SU-DHL-6 (cell line): Measurements from ENCODE around the gene TMEM167A.

Experiments
- H2AFZ ChIP-seq: fragments of 200-600 bp; sonication (generic); 2 replicates; pipeline ENCODE4 v1.6.1; 2014; ENCODE audit warnings: low read depth, mild to moderate bottlenecking, moderate library complexity, mixed read lengths, antibody characterized with exemption, low read length; ENCODE audit not compliant: severe bottlenecking
- H3F3A ChIP-seq: fragments of 200-600 bp; shearing (Covaris generic); 2 replicates; pipeline ENCODE4 v1.6.0; 2016; ENCODE audit warnings: antibody characterized with exemption, mild to moderate bottlenecking; ENCODE audit not compliant: insufficient read depth
- H3K27ac ChIP-seq: fragments of 200-600 bp; sonication (generic); 2 replicates; pipeline ENCODE4 v1.5.1; 2016; ENCODE audit warnings: low read depth, mild to moderate bottlenecking, low read length, moderate library complexity, mixed read lengths
- H3K27me3 ChIP-seq: fragments of 200-600 bp; sonication (generic), shearing (Covaris generic); 2 replicates; pipeline ENCODE4 v1.6.0; 2014; ENCODE audit warnings: mild to moderate bottlenecking, low read length
- H3K36me3 ChIP-seq: fragments of 200-600 bp; sonication (generic); 2 replicates; pipeline ENCODE4 v1.6.1; 2014; ENCODE audit warnings: mild to moderate bottlenecking, low read length, mixed read lengths
- H3K4me2 ChIP-seq: fragments of 300-600, 200-600 bp; shearing (Covaris generic), sonication (generic); 2 replicates; pipeline ENCODE4 v1.6.0; 2014; ENCODE audit warnings: low read length, low read depth, mild to moderate bottlenecking; ENCODE audit not compliant: poor library complexity, severe bottlenecking
- H3K4me3 ChIP-seq: fragments of 200-600 bp; sonication (generic); 2 replicates; pipeline ENCODE4 v1.5.1; 2014; ENCODE audit warnings: antibody characterized with exemption, low read length, mild to moderate bottlenecking, mixed read lengths; ENCODE audit not compliant: insufficient read depth, poor library complexity, severe bottlenecking
- H3K79me2 ChIP-seq: fragments of 200-600 bp; sonication (generic); 2 replicates; pipeline ENCODE4 v1.6.1; 2014; ENCODE audit warnings: mild to moderate bottlenecking, low read length, moderate library complexity; ENCODE audit not compliant: insufficient read depth
- H3K9ac ChIP-seq: fragments of 200-600 bp; sonication (generic); 2 replicates; pipeline ENCODE4 v1.7.0; 2014; ENCODE audit warnings: mild to moderate bottlenecking, low read length
- H3K9me2 ChIP-seq: fragments of 200-600 bp; sonication (generic); replicated peaks from 2 replicates; pipeline ENCODE4 v1.6.1; 2014; ENCODE audit warnings: low read length; ENCODE audit not compliant: insufficient read depth
- H3K9me3 ChIP-seq: fragments of 200-600 bp; sonication (generic); 2 replicates; pipeline ENCODE4 v1.6.1; 2014; ENCODE audit warnings: low read length, mixed read lengths; ENCODE audit not compliant: insufficient read depth
- H4K20me1 ChIP-seq: fragments of 200-600 bp; sonication (generic); 2 replicates; pipeline ENCODE4 v1.6.1; 2014; ENCODE audit warnings: low read depth, mild to moderate bottlenecking, antibody characterized with exemption, low read length, moderate library complexity, mixed read lengths
- CTCF ChIP-seq: fragments of 200-600 bp; sonication (generic); IDR thresholded peaks from one replicate; pipeline ENCODE4 v1.5.1; 2017; ENCODE audit warnings: antibody characterized with exemption, mild to moderate bottlenecking, low read length, moderate library complexity; ENCODE audit not compliant: insufficient read depth, poor library complexity, severe bottlenecking
- EZH2phosphoT487 ChIP-seq: fragments of 200-600 bp; sonication (generic), shearing (Covaris generic); conservative IDR thresholded peaks from 2 replicates; pipeline ENCODE4 v1.6.1; 2018; ENCODE audit warnings: mild to moderate bottlenecking, antibody characterized with exemption, low read length, moderate library complexity, mixed read lengths

The TMEM167A gene

GRCh38 chr5:83066548-83067110, 10.6 kb downstream of the TMEM167A start:
- Histone ChIP-seq H3K4me3 (no peak overlapping the region), H3K36me3 (peaks cover 25% of the 10 kb centered on the region), H3K9me3 (no peaks in the 10 kb centered on the region), H3K4me2 (no peak overlapping the region), H3F3A (no peaks in the 10 kb centered on the region; the same call in 1 of the 2 replicates), H4K20me1 (peaks cover 23% of the 10 kb centered on the region), H3K9me2 (no peaks in the 10 kb centered on the region), H2AFZ (no peak overlapping the region), H3K27me3 (no peaks in the 10 kb centered on the region), H3K9ac (no peak overlapping the region), H3K79me2 (peaks cover 95% of the 10 kb centered on the region), H3K27ac (no peak overlapping the region)
- no peak for TF ChIP-seq EZH2phosphoT487
- no peak for TF ChIP-seq CTCF

DNA sequence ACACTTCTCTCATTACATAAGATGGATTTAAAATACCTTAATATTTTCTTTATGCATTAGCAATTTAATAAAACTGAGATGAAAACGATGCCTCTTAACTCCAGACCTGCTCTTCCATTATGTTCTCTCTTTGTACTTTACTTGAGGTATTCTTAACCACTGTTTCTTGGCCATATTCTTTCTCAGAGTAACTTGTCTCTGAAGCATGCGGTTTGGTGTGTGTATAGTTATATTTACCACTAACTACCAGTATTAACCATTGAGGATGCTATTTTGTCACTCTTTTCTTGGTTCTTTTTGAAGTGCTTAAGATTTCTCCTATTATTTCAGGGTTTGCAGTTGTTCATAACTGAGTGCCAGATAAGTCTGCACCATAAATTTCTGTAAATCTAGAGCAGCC, 17.9 kb downstream of the TMEM167A start:
- no peaks in the 10 kb centered on the region for H3K9me2 ChIP-seq
- H3K9ac ChIP-seq = no peak overlapping the region
- H3K4me3 ChIP-seq = no peak overlapping the region
- no peak overlapping the region for H3K27ac ChIP-seq
- peaks cover 49% of the 10 kb centered on the region for H3K36me3 ChIP-seq
- peaks cover 32% of the 10 kb centered on the region for H3K79me2 ChIP-seq
- H3K27me3 ChIP-seq = no peaks in the 10 kb centered on the region
- H3K4me2 ChIP-seq = no peak overlapping the region
- H2AFZ ChIP-seq = no peak overlapping the region
- no peaks in the 10 kb centered on the region for H3K9me3 ChIP-seq
- TF ChIP-seq EZH2phosphoT487 (no peak), CTCF (no peak)
- H4K20me1 ChIP-seq = no peaks in the 10 kb centered on the region
- H3F3A ChIP-seq = no peaks in the 10 kb centered on the region

- no peaks in the 10 kb centered on the region for H3K9me2 ChIP-seq
- no peak overlapping the region for H2AFZ ChIP-seq
- TF ChIP-seq EZH2phosphoT487 = no peak
- TF ChIP-seq CTCF = no peak
- peaks cover 44% of the 10 kb centered on the region; the same call in 1 of the 2 replicates for H3K36me3 ChIP-seq
- no peaks in the 10 kb centered on the region for H4K20me1 ChIP-seq
- H3K9ac ChIP-seq = no peak overlapping the region
- H3K4me3 ChIP-seq = no peak overlapping the region
- H3K27ac ChIP-seq = no peak overlapping the region
- peaks cover 26% of the 10 kb centered on the region for H3K79me2 ChIP-seq
- H3K4me2 ChIP-seq = no peak overlapping the region
- no peaks in the 10 kb centered on the region for H3K27me3 ChIP-seq
- H3K9me3 ChIP-seq = no peaks in the 10 kb centered on the region
- no peaks in the 10 kb centered on the region for H3F3A ChIP-seq
Observed at GRCh38 chr5:83058726-83059125, 18.5 kb downstream of the TMEM167A start.
